Tibial artery (tissue), 4 donors: Measurements from ENCODE around the gene PPP2R5B.

ENCODE experiments used
- DNase-seq, 2 donors: peaks; one replicate each; pipeline ENCODE4 v3.0.0-alpha.2; 2019
- H3K27ac ChIP-seq, 2 donors: fragments of 200-600 bp; sonication (generic) in 1 of 2; 1 replicate in 1 of 2; 2 replicates in 1 of 2; pipeline ENCODE4 v1.5.1; 2018 to 2019; ENCODE audit warnings: mild to moderate bottlenecking in 1 of 2
- H3K27me3 ChIP-seq, 2 donors: fragments of 200-600 bp; sonication (generic) in 1 of 2; one replicate each; pipeline versions ENCODE4 v1.5.1 to v1.6.0; 2016 to 2019
- H3K36me3 ChIP-seq, 3 donors: fragments of 200-600 bp; sonication (generic) in 2 of 3; one replicate each; pipeline ENCODE4 v1.5.1; 2016 to 2019; ENCODE audit warnings: mild to moderate bottlenecking in 2 of 3
- H3K4me1 ChIP-seq, 4 donors: fragments of 200-600 bp; sonication (generic) in 2 of 4; 1 replicate in 3 of 4; 2 replicates in 1 of 4; pipeline ENCODE4 v1.5.1; 2016 to 2019
- H3K4me3 ChIP-seq, 2 donors: fragments of 200-600 bp; sonication (generic) in 1 of 2; 1 replicate in 1 of 2; 2 replicates in 1 of 2; pipeline ENCODE4 v1.5.1; 2018 to 2019; ENCODE audit warnings: mild to moderate bottlenecking in 2 of 2
- H3K9me3 ChIP-seq, 3 donors: fragments of 200-600 bp; sonication (generic) in 1 of 3; one replicate each; pipeline ENCODE4 v1.5.1; 2016 to 2019
- CTCF ChIP-seq, 2 experiments: fragments of 200-600 bp in 1 of 2; fragments of 450-650 bp in 1 of 2; IDR thresholded peaks; one replicate each; pipeline ENCODE4 v1.5.1; 2017 to 2019; ENCODE audit warnings: antibody characterized with exemption in 2 of 2, mild to moderate bottlenecking in 1 of 2, moderate library complexity in 1 of 2
- intact Hi-C: fragments of 100-400 bp; cut with DNase I; formaldehyde crosslinking; loops from one replicate; pipeline ENCODE4 v1.15.0; 2023; ENCODE audit warnings: low total_unique reads

PPP2R5B gene

GRCh38 chr11:64905516-64906313 lies 18.8 kb upstream of the PPP2R5B start:
- DNase-seq: no peak
- intact Hi-C loops: no loop called here
- no peak for TF ChIP-seq CTCF (IDR thresholded peaks at IDR 0.05)
- Histone ChIP-seq H3K36me3 (peaks cover 93 to 100% (median 94%) of the 10 kb centered on the region in 3 donors), H3K9me3 (no peaks in the 10 kb centered on the region), H3K27ac (no peak overlapping the region), H3K27me3 (no peaks in the 10 kb centered on the region), H3K4me3 (no peak overlapping the region), H3K4me1 (no peaks in the 10 kb centered on the region)

GRCh38 chr11:64906314-64906635 lies 18.2 kb upstream of the PPP2R5B start:
- H3K4me3 ChIP-seq: no peak overlapping the region
- H3K9me3 ChIP-seq: no peaks in the 10 kb centered on the region
- no peak for TF ChIP-seq CTCF (IDR thresholded peaks at IDR 0.05)
- intact Hi-C loops: no loop called here
- H3K4me1 ChIP-seq: no peaks in the 10 kb centered on the region
- no peak overlapping the region for H3K27ac ChIP-seq
- peaks cover 94 to 100% (median 94%) of the 10 kb centered on the region in 3 donors for H3K36me3 ChIP-seq
- DNase-seq: no peak
- no peaks in the 10 kb centered on the region for H3K27me3 ChIP-seq

GRCh38 chr11:64908766-64909165 lies 15.7 kb upstream of the PPP2R5B start:
- no peak for TF ChIP-seq CTCF (IDR thresholded peaks at IDR 0.05)
- H3K9me3 ChIP-seq: no peaks in the 10 kb centered on the region
- H3K4me1 ChIP-seq: no peaks in the 10 kb centered on the region
- H3K27me3 ChIP-seq: no peaks in the 10 kb centered on the region
- no peak overlapping the region for H3K4me3 ChIP-seq
- no peak for DNase-seq
- no peak overlapping the region for H3K27ac ChIP-seq
- H3K36me3 ChIP-seq: peaks cover 94 to 100% (median 94%) of the 10 kb centered on the region in 3 donors
- intact Hi-C loops: no loop called here

- intact Hi-C loops: no loop called here
- no peak for DNase-seq
- Histone ChIP-seq H3K4me1 (no peaks in the 10 kb centered on the region), H3K9me3 (no peaks in the 10 kb centered on the region), H3K36me3 (peaks cover 95 to 98% (median 97%) of the 10 kb centered on the region in 3 donors), H3K27me3 (no peaks in the 10 kb centered on the region), H3K27ac (no peak overlapping the region), H3K4me3 (no peak overlapping the region)
- no peak for TF ChIP-seq CTCF (IDR thresholded peaks at IDR 0.05)
Observed at GRCh38 chr11:64909653-64910343, 14.7 kb upstream of the PPP2R5B start.

GRCh38 chr11:64910451-64911093 lies 13.9 kb upstream of the PPP2R5B start:
- TF ChIP-seq CTCF (IDR thresholded peaks at IDR 0.05): no peak
- H3K9me3 ChIP-seq: no peaks in the 10 kb centered on the region
- no peaks in the 10 kb centered on the region for H3K27me3 ChIP-seq
- H3K4me3 ChIP-seq: no peak overlapping the region
- no peak for DNase-seq
- H3K27ac ChIP-seq: no peak overlapping the region
- intact Hi-C loops: no loop called here
- H3K36me3 ChIP-seq: peaks cover 88 to 90% (median 89%) of the 10 kb centered on the region in 3 donors
- peaks cover 0 to 7% (median 4%) of the 10 kb centered on the region in 4 donors for H3K4me1 ChIP-seq
